Esophagus (tissue), 2 donors: ENCODE measurements around the gene CXCL13. TPM values are rescaled to one million over a fixed set of nuclear protein-coding genes. Genes with fewer than 3 reads are reported as not detected.

Source experiments
- H3K27ac ChIP-seq, 2 donors: one replicate each; pipeline ENCODE4 v1.5.1; 2013; ENCODE audit warnings: low read depth in 2 of 2, mild to moderate bottlenecking in 2 of 2, inconsistent platforms in 1 of 2, low read length in 1 of 2, moderate library complexity in 1 of 2
- H3K27me3 ChIP-seq, 2 donors: one replicate each; pipeline ENCODE4 v1.6.1; 2013; ENCODE audit warnings: low read length in 2 of 2, control low read depth in 1 of 2, mild to moderate bottlenecking in 1 of 2; ENCODE audit not compliant: insufficient read depth in 2 of 2, control insufficient read depth in 1 of 2
- H3K36me3 ChIP-seq, 2 donors: one replicate each; pipeline ENCODE4 v1.6.1; 2013; ENCODE audit warnings: low read length in 1 of 2; ENCODE audit not compliant: control insufficient read depth in 2 of 2, insufficient read depth in 2 of 2
- H3K4me1 ChIP-seq, 2 donors: one replicate each; pipeline ENCODE4 v1.6.1; 2013; ENCODE audit warnings: low read length in 1 of 2; ENCODE audit not compliant: control insufficient read depth in 2 of 2, insufficient read depth in 2 of 2
- H3K4me3 ChIP-seq, 2 donors: one replicate each; pipeline ENCODE4 v1.5.1; 2013; ENCODE audit warnings: low read length in 2 of 2, mild to moderate bottlenecking in 2 of 2, low read depth in 1 of 2, moderate library complexity in 1 of 2
- H3K9me3 ChIP-seq, 2 donors: one replicate each; pipeline ENCODE4 v1.6.1; 2013; ENCODE audit warnings: mild to moderate bottlenecking in 2 of 2, low read depth in 1 of 2, low read length in 1 of 2, moderate library complexity in 1 of 2; ENCODE audit not compliant: control insufficient read depth in 2 of 2, insufficient read depth in 1 of 2
- WGBS, 2 donors: extraction: QIAGEN DNeasy Blood & Tissue Kit; methylation state at CpG; one replicate each; pipeline ENCODE4 v1.1.7; 2013; 5-methylcytosine and 5-hydroxymethylcytosine counted together
- polyA plus RNA-seq, 2 donors: library from polyadenylated mRNA; stranded (reverse); fragments of 200-250 nt; gene quantifications; one replicate each; pipeline ENCODE4 v1.2.3, GENCODE V29; 2013
- donor health status: healthy with polysubstance abuse.
- donor health status: Bipolar disorder and iron deficiency.

The CXCL13 gene
- polyA plus RNA-seq, 2 donors = 0.16 to 1.2 TPM

DNA sequence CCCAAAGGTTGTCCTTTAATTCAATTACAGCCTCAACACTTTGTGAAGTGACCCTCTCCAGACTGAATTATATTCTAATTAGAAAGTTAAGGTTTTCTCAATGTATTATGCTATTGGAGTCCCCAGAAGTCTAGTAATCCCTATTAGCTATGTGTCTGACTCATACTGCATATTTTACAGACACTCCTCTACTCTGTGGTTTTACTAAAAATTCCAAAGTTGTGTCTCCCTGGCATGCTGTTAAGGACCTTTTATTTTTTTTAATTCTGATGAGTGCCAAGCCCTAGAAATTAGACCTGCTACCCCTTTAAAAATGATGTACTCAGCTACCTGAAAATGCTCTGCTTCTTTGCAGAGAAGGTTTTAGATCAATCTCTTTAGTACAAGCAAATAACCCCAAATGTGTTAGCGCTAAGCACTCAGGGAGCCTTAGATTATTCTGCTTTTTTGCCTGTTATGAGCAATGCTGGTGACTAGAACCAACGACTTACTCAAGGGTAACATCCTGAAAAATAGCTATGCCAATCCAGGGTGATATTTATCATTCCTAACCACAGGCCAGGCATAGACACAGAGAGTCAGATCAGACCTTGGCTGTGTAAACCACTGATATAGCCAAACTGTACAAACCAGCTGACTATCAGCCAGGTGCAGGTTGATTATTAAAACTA, 26.1 kb upstream of the CXCL13 start:
- WGBS, 2 donors = 47 to 50% methylated on average over 2 of the region's 2 CpGs

DNA sequence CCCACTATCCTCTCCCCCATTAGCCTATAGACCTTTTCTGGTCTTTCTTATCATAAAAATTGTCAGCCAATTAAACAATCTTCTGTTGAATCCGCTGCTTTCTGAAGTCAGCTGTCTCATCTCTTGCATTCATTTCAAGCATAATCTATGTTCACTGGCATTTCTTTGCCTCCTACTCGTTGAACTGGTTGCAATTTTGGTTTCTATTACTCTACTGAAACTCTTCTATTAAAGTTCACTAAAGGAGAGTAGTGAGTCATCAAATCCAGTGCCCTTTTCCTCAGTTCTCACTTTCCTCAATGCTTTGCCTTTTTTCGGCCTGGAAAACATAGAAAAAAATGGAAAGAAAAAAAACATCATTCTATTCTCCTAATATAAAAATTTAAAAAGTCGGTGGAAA, 23.9 kb upstream of the CXCL13 start:
- WGBS, 2 donors = 56 to 59% methylated on average over 4 of the region's 4 CpGs

More for the DNA sequence above, 26.1 kb upstream of the CXCL13 start:
- H3K27ac ChIP-seq = no peak overlapping the region
- no peaks in the 10 kb centered on the region for H3K27me3 ChIP-seq
- H3K36me3 ChIP-seq = no peaks in the 10 kb centered on the region
- no peaks in the 10 kb centered on the region for H3K4me1 ChIP-seq
- no peak overlapping the region for H3K4me3 ChIP-seq
- no peaks in the 10 kb centered on the region for H3K9me3 ChIP-seq

DNA sequence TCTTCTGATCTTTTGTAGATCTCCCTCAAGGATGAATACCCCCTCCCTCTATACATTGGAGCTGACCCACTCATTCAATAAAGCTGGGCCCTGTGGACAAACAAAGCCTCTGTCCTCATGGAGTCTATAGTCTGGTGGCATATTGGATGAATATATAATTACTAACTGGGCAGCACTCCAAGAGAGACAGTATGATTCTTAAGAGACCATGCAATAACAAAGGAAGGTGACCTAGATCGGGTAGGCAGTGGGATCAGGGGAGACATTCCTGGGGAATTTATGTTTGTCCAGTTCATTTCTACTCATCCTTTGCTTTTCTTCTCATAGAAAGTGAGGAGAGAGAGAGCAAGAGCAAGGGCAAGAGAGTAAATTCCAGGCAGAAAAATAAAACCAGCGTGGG, 23.5 kb upstream of the CXCL13 start:
- H3K27ac ChIP-seq = no peak overlapping the region
- no peaks in the 10 kb centered on the region for H3K36me3 ChIP-seq
- WGBS, 2 donors = 73 to 79% methylated on average over 2 of the region's 2 CpGs
- no peaks in the 10 kb centered on the region for H3K9me3 ChIP-seq
- peaks cover 0 to 2% of the 10 kb centered on the region in 2 donors for H3K4me1 ChIP-seq
- H3K27me3 ChIP-seq = no peaks in the 10 kb centered on the region
- no peak overlapping the region for H3K4me3 ChIP-seq

More for the DNA sequence above, 23.9 kb upstream of the CXCL13 start:
- H3K4me3 ChIP-seq = no peak overlapping the region
- no peak overlapping the region for H3K27ac ChIP-seq
- H3K4me1 ChIP-seq = peaks cover 0 to 2% of the 10 kb centered on the region in 2 donors
- no peaks in the 10 kb centered on the region for H3K9me3 ChIP-seq
- H3K36me3 ChIP-seq = no peaks in the 10 kb centered on the region
- H3K27me3 ChIP-seq = no peaks in the 10 kb centered on the region

DNA sequence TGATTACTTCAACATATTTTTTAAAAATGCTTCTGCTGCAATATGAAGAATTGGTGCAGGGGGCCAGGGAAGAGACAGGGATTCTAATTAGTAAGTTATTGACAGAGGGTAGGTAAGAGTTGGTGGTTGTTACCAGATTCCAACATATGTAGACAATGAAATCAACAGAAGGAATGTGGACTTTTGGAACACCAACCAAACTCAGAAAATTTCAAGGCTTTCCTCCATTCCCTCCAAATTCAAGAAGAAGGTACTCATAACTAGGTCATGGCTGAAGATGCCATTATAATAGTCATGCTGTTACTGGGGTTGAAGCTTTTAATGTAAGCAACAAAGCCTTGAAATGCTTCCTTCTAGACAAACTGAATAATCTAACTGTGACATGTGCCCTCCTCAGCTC, 22.9 kb upstream of the CXCL13 start:
- Histone ChIP-seq H3K27ac (no peak overlapping the region), H3K27me3 (no peaks in the 10 kb centered on the region), H3K36me3 (no peaks in the 10 kb centered on the region), H3K4me3 (no peak overlapping the region), H3K4me1 (peaks cover 0 to 2% of the 10 kb centered on the region in 2 donors), H3K9me3 (no peaks in the 10 kb centered on the region)

DNA sequence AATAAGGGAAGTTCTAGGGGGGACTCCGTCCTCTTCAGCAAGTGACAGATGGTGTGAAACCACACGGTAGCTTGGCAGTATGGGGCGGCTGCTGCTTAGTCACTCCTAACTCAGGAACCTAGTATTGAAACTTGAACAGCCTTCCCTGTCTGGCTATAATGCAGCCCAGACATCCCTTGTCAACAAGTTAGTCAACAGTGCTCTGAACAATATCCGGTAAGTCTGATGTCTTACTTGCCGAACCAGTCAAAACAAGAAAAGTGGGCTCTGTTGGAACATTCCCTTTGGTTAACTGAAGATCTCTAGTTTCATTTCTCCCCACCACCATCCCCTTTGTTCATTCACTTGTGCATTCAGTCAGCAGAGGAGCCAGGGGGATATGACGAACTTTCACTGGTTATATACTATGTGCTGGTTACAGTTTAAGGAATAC, 18.7 kb upstream of the CXCL13 start:
- Histone ChIP-seq H3K4me3 (no peak overlapping the region), H3K9me3 (no peaks in the 10 kb centered on the region), H3K27ac (peak overlapping the region in 1 of 2 donors; percentile 18), H3K4me1 (peaks cover 0 to 2% of the 10 kb centered on the region in 2 donors), H3K27me3 (no peaks in the 10 kb centered on the region), H3K36me3 (no peaks in the 10 kb centered on the region)
- 37 to 48% methylated on average over 6 of the region's 6 CpGs for WGBS, 2 donors

DNA sequence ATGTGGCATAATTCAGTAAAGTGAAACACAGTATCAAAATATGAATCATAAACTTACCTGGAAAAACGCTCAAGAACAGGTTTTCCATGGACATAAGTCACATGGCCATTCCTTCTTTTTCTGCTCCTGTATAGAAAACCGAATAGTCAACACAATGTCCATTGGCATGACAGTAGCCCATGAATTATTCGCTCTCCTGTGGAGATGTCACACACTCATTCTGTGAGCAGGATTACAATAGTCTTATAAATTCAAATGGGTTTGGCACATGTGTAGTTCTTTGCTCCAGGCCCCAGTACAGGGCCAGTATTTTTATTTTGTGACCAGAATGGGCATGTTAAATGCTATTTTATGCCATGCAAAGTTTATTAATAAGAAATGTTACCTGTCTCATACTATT, 15.1 kb upstream of the CXCL13 start:
- Histone ChIP-seq H3K4me3 (no peak overlapping the region), H3K27ac (no peak overlapping the region), H3K27me3 (no peaks in the 10 kb centered on the region), H3K4me1 (peaks cover 0 to 2% of the 10 kb centered on the region in 2 donors), H3K9me3 (no peaks in the 10 kb centered on the region), H3K36me3 (no peaks in the 10 kb centered on the region)
- 80% methylated on average over 3 of the region's 3 CpGs for WGBS, 2 donors

DNA sequence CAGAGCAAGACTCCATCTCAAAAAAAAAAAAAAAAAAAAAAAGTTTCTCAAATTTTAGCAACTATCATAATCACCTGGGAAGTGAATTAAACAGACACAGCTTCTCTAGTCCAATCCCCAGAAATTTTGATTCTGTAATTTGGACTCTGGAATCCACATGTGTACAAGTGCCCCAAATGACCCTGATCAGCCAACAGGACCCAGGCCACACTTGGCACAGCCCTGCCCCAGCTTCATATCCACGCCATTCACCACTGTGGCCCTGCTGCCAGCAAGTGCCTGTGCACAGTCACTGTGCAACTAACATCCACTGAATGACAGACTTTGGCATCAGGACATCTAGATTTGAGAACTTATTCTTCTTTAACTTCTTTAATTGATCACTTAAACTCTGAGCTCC, 14.1 kb upstream of the CXCL13 start:
- H3K9me3 ChIP-seq = no peaks in the 10 kb centered on the region
- H3K36me3 ChIP-seq = no peaks in the 10 kb centered on the region
- 86 to 97% methylated on average over 1 of the region's 1 CpG for WGBS, 2 donors
- H3K4me1 ChIP-seq = no peaks in the 10 kb centered on the region
- no peak overlapping the region for H3K27ac ChIP-seq
- no peaks in the 10 kb centered on the region for H3K27me3 ChIP-seq
- H3K4me3 ChIP-seq = no peak overlapping the region

DNA sequence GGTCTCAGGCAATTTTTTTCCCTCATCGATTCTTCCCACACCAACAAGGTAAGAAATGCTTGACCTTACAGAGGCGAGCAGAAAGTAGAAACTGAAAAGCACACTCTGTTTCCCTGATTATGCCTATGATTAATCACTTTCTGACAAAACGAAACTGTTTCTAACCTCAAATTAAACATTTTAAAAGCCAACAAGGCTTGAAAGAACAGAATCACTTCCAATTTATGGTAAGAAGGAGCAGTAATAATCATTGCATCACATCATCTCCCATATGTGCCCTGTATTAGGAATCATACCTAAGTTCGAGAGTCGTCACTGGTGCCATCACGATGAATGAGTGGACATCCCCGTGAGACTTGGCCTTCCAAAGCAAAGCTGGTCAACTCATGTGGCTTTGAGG, 12.5 kb upstream of the CXCL13 start:
- Histone ChIP-seq H3K36me3 (no peaks in the 10 kb centered on the region), H3K9me3 (no peaks in the 10 kb centered on the region), H3K27ac (no peak overlapping the region), H3K27me3 (peaks cover 0 to 3% of the 10 kb centered on the region in 2 donors), H3K4me3 (no peak overlapping the region), H3K4me1 (no peaks in the 10 kb centered on the region)
- 46 to 54% methylated on average over 7 of the region's 7 CpGs for WGBS, 2 donors

DNA sequence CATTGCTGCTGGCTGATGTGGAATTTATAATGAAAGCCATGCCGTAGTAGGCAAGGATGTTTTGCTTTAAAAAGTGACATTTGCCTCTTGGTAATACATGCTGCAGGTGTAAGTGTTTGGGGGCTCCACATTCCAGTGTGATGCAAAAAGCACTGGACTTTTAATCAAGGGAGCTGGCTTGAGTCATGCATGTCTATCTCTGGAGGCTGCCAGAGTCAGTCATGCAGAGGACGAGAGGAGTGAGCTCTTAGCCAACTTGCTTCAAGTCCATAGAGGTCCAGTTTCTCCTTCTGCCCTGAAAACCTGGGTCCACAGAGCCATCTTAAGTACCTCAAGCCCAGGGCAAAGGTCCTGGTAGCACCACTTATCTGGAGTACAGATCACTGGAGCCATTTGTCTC, 11.6 kb upstream of the CXCL13 start:
- 64 to 70% methylated on average over 2 of the region's 2 CpGs for WGBS, 2 donors

DNA sequence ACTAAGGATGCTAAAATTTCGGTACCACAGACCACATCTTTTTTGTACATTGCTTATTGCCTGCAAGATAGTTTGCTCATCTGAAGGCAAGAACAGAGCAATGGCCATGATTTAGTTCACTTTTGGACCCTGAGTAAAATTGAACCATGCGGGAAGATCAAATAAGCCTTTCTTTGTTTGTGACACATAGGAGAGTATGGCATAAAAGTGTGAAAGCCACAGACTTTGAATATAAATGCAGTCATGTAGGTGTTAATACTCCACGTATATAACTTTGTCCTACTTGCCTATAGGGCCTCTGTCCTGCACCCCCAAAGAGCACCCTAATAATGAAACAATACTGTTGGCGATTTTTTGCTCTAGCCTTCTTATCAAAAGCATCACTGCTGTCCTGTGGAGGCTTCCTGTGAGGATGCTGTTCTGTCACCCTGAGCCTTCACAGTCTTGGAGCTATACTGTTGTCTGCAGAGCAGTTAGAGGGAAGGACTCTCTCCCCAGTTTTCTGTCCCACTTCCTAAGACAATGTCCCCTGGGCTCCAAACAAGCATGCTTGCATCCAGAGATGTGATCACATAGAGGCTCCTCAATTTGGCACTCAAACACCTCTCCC, 10.2 kb upstream of the CXCL13 start:
- Histone ChIP-seq H3K4me1 (no peaks in the 10 kb centered on the region), H3K4me3 (no peak overlapping the region), H3K9me3 (no peaks in the 10 kb centered on the region), H3K27ac (no peak overlapping the region), H3K36me3 (no peaks in the 10 kb centered on the region), H3K27me3 (peaks cover 0 to 3% of the 10 kb centered on the region in 2 donors)
- WGBS, 2 donors = 72 to 76% methylated on average over 4 of the region's 4 CpGs

More for the DNA sequence above, 11.6 kb upstream of the CXCL13 start:
- Histone ChIP-seq H3K4me3 (no peak overlapping the region), H3K4me1 (no peaks in the 10 kb centered on the region), H3K27ac (no peak overlapping the region), H3K9me3 (no peaks in the 10 kb centered on the region), H3K36me3 (no peaks in the 10 kb centered on the region), H3K27me3 (peaks cover 0 to 3% of the 10 kb centered on the region in 2 donors)
